ENCODE data around the gene MRPS18A. TPM values are rescaled to one million over a fixed set of nuclear protein-coding genes. Genes with fewer than 3 reads are reported as not detected.

Gene MRPS18A
- total and polyA plus RNA-seq, 2 experiments from 2014 or later, result 58.6 to 62.7 TPM

- TF ChIP-seq POLR2AphosphoS5 (IDR thresholded peaks at IDR 0.05; ENCODE audit: low read depth) (no peak), ZNF462 (CRISPR knock-in tag; IDR thresholded peaks at IDR 0.05) (no peak)
Measured at GRCh38 chr6:43725643-43726580, 38.3 kb upstream of the MRPS18A start (continued).

GRCh38 chr6:43724914-43725642, 37.5 kb upstream of the MRPS18A start:
- 0 out of 2 replicates have a peak overlapping the region, but pooled peaks have one; percentile 2 for H3K27ac Mint-ChIP-seq
- H3K27me3 ChIP-seq (ENCODE audit: insufficient read depth), result no peaks in the 10 kb centered on the region
- no peaks in the 10 kb centered on the region for H4K20me1 ChIP-seq (replicated peaks; ENCODE audit: insufficient read depth)
- H2AFZ ChIP-seq, result peak overlapping the region; percentile 88
- H3K4me3 ChIP-seq, result no peak overlapping the region
- H3K9me3 Mint-ChIP-seq, result peaks cover 6% of the 10 kb centered on the region; the same call in 1 of the 3 replicates
- H3K9me2 ChIP-seq (ENCODE audit: insufficient read depth), result no peaks in the 10 kb centered on the region
- no peak for DNase-seq (ENCODE audit: low spot score)
- H3K36me3 Mint-ChIP-seq (ENCODE audit: low read depth), result no peaks in the 10 kb centered on the region
- TF ChIP-seq POLR2AphosphoS5 (IDR thresholded peaks at IDR 0.05; ENCODE audit: low read depth) (no peak), JUNB (IDR thresholded peaks at IDR 0.05; ENCODE audit: unreplicated experiment) (no peak)
- no peaks in the 10 kb centered on the region; the same call in 1 of the 2 replicates for H3K36me3 ChIP-seq (ENCODE audit: insufficient read depth)
- peaks cover 5% of the 10 kb centered on the region; the same call in 1 of the 2 replicates for H3K4me1 ChIP-seq (ENCODE audit: insufficient read depth)
- H3K4me1 Mint-ChIP-seq, result peaks cover 8% of the 10 kb centered on the region
- no peak overlapping the region for H3K4me2 ChIP-seq
- no peak overlapping the region for H3K27ac ChIP-seq (ENCODE audit: low read depth)
- no peaks in the 10 kb centered on the region for H3K27me3 Mint-ChIP-seq (ENCODE audit: insufficient read depth, low read depth, poor library complexity)
- H3K4me3 Mint-ChIP-seq, result no peak overlapping the region
- no peaks in the 10 kb centered on the region for H3F3A ChIP-seq (replicated peaks; ENCODE audit: low read depth)
- no peaks in the 10 kb centered on the region for H3K79me2 ChIP-seq (replicated peaks; ENCODE audit: insufficient read depth)
- ATAC-seq, result no peak; the same call in 2 of the 3 replicates

Measured in GM23338 (cell line).